HG03432 (cell line): ENCODE measurements around the gene GYPC.
"Not testable (repeated sequence)": the region's sequence is repeated elsewhere in the genome, so short reads cannot be mapped to it uniquely, and the experiment has no call there.

Experiments
- ATAC-seq: cut with Tn5 transposase; IDR thresholded peaks from one replicate; pipeline ENCODE4 v1.9.1; 2021; ENCODE audit warnings: mild to moderate bottlenecking, moderate library complexity; ENCODE audit not compliant: unreplicated experiment

Gene GYPC

GRCh38 chr2:126668254-126668653 is 12.3 kb downstream of the GYPC start:
- ATAC-seq = no peak

- ATAC-seq = no peak
Measured at GRCh38 chr2:126669772-126670171, 13.8 kb downstream of the GYPC start.

GRCh38 chr2:126671488-126671887 is 15.5 kb downstream of the GYPC start:
- no peak for ATAC-seq

GRCh38 chr2:126672980-126673605 is 17.1 kb downstream of the GYPC start:
- no peak for ATAC-seq

- ATAC-seq = no peak
Measured at GRCh38 chr2:126674075-126674744, 18.3 kb downstream of the GYPC start.

- no peak for ATAC-seq
Measured at GRCh38 chr2:126675637-126676036, 19.7 kb downstream of the GYPC start.

GRCh38 chr2:126676221-126677175 is 20.5 kb downstream of the GYPC start:
- ATAC-seq = no peak

GRCh38 chr2:126677176-126677538 is 21.2 kb downstream of the GYPC start:
- no peak for ATAC-seq

GRCh38 chr2:126678269-126679065 is 22.5 kb downstream of the GYPC start:
- no peak for ATAC-seq

GRCh38 chr2:126679094-126679713 is 23.2 kb downstream of the GYPC start:
- no peak for ATAC-seq

GRCh38 chr2:126681505-126681904 is 25.5 kb downstream of the GYPC start:
- ATAC-seq = no peak

GRCh38 chr2:126685629-126686028 is 29.7 kb downstream of the GYPC start:
- no peak for ATAC-seq

GRCh38 chr2:126686286-126686685 is 30.3 kb downstream of the GYPC start:
- ATAC-seq = no peak

- ATAC-seq = no peak
Measured at GRCh38 chr2:126686841-126687485, 31.0 kb downstream of the GYPC start.

- no peak for ATAC-seq
Measured at GRCh38 chr2:126687503-126687902, 31.5 kb downstream of the GYPC start.

GRCh38 chr2:126688594-126688993 is 32.6 kb downstream of the GYPC start:
- not testable (repeated sequence) for ATAC-seq

- not testable (repeated sequence) for ATAC-seq
Measured at GRCh38 chr2:126692241-126692640, 36.3 kb downstream of the GYPC start.

- not testable (repeated sequence) for ATAC-seq
Measured at GRCh38 chr2:126692934-126693592, 37.1 kb downstream of the GYPC start.
